HPDE6-E6E7 (cell line): Measurements from ENCODE around the gene EMC8.
"Not testable (repeated sequence)": the region's sequence is repeated elsewhere in the genome, so short reads cannot be mapped to it uniquely, and the experiment has no call there.

Experiments
- DNase-seq: peaks from one replicate; pipeline ENCODE4 v3.0.0; 2011; ENCODE audit warnings: missing footprints; ENCODE audit errors: extremely low spot score

EMC8 gene

GRCh38 chr16:85812811-85813700 is 13.7 kb upstream of the EMC8 start:
- DNase-seq, result no peak

DNA sequence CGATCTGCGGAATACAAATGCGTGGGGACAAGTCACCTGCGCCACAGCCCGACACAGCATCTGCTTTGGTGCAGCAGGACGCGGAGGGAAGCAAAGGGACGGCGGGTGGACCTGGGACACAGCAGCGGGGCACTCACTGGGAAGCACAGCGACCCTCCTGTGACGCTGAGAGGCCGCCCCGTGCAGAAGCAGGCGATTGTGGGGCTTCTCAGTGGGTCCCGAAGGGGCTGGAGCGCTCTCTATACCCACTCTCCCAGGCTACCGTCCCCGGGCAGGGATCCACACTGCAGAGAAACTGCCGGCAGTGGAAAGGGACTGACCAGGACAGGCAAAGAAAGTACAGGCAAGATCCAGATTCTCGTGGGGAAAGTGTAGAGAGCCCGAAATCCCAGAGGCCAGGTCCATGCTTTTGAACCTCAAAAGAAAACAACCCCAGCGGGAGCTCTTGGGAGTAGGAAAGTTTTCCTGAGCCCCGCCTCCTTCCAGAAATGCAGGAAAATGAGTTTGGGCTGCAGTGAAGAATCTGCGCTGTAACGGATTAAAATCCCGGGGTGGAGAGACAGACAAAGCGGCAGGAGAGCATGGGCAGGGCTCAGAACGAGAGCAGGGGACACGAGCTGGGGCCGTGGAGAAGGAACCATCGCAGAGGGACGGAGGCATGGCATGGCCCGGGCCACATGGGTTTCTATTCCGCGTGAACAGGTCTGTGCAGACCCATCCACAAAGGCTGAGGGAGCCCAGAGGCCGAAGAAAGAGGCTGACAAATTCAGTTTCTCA is 12.9 kb upstream of the EMC8 start:
- DNase-seq, result no peak

- DNase-seq, result no peak
These were observed 11.4 kb upstream of the EMC8 start for GRCh38 chr16:85810742-85811115.

- no peak for DNase-seq
These were observed 10.9 kb upstream of the EMC8 start for GRCh38 chr16:85810097-85810741.

- no peak for DNase-seq
These were observed 10.3 kb upstream of the EMC8 start for GRCh38 chr16:85809645-85810044.

DNA sequence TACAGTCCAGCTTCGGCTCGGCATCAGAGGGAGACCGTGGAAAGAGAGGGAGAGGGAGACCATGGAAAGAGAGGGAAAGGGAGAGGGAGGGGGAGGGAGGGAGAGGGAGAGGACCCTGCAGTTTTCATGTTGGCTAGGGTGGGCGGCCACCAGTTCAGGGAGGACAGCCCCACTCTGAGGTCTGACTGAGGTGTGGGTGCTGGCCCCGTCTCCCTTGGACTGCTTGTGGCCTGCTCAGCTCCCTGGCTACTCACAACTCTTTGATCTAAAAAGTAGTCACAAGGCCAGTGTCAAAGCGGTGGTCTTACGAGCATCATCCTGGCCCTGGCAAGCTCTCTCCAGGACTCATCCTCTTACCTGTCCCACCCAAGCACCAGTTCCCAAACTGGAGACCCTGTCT is 9.6 kb upstream of the EMC8 start:
- no peak for DNase-seq

DNA sequence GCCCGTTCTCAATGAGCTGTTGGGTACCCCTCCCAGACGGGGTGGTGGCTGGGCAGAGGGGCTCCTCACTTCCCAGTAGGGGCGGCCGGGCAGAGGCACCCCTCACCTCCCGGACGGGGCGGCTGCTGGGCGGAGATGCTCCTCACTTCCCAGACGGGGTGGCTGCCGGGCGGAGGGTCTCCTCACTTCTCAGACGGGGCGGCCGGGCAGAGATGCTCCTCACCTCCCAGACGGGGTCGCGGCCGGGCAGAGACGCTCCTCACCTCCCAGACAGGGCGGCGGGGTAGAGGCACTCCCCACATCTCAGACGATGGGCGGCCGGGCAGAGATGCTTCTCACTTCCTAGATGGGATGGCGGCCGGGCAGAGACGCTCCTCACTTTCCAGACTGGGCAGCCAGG is 8.8 kb upstream of the EMC8 start:
- not testable (repeated sequence) for DNase-seq

GRCh38 chr16:85807340-85807739 is 8.0 kb upstream of the EMC8 start:
- not testable (repeated sequence) for DNase-seq

- no peak for DNase-seq
These were observed 7.2 kb upstream of the EMC8 start for GRCh38 chr16:85806539-85806938.

GRCh38 chr16:85805442-85806045 is 6.2 kb upstream of the EMC8 start:
- DNase-seq, result no peak

DNA sequence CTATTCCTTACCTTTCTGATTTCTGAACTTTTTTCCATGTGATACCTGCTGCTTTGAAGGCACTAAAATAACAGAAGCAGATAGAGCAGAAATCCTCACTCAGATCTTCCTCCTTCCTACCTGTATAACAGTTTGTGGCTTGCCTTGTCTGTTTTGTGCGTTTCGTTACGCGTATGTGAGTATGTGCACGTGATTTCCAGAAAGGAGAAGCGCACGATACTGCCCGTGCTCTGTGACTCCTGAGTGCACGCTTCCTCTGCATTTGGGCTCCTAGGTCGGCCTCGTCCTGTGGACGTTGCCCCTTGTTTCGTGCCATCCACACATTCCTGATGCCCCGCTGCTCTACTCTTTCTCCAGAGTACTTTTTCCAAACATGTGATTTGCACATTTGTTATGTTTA is 4.2 kb upstream of the EMC8 start:
- DNase-seq, result no peak

GRCh38 chr16:85800321-85800669 is 951 bp upstream of the EMC8 start:
- peak; percentile 9 for DNase-seq

GRCh38 chr16:85798901-85799496 is 345 bp downstream of the EMC8 start:
- DNase-seq, result peak; percentile 64

- peak; percentile 13 for DNase-seq
These were observed 1.0 kb downstream of the EMC8 start for GRCh38 chr16:85798283-85798776.

- no peak for DNase-seq
These were observed 2.7 kb downstream of the EMC8 start for GRCh38 chr16:85796599-85796998.

GRCh38 chr16:85796152-85796551 is 3.2 kb downstream of the EMC8 start:
- no peak for DNase-seq

GRCh38 chr16:85794696-85795095 is 4.6 kb downstream of the EMC8 start:
- no peak for DNase-seq

DNA sequence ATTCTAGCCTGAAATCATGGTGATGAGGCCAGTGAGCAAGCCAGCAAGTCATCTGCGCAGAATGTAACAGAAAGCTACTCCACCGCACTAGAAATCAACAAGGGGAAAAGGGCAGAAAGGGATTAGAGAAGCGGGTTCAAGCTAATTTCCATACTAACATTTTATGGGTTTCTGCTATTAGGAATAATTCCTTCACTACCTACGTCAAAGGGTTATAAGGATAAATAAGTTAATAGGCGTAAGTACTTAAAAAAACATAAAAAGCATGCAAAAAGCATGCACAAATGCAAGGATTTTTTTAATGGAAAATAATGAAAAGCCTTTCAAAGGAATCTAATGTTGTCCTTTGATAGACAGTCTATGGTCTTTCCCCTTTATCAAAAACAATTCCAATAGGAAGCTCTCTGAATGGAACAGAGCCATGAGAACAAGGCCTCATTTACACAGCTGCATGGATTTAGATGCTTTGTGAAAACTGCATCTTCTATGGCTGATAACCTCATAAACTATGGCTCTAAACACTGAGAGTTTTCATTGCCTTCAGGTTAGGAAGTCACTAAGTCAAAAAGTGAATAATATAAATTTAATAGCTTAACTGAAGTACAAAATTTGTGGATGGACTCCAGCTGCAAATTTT is 5.6 kb downstream of the EMC8 start:
- DNase-seq, result no peak

- DNase-seq, result no peak
These were observed 9.6 kb downstream of the EMC8 start for GRCh38 chr16:85789773-85790172.

- no peak for DNase-seq
These were observed 10.5 kb downstream of the EMC8 start for GRCh38 chr16:85788819-85789218.

GRCh38 chr16:85785927-85786326 is 13.4 kb downstream of the EMC8 start:
- DNase-seq, result no peak
